ENCODE measurements around the gene SHOC2. TPM values are rescaled to one million over a fixed set of nuclear protein-coding genes. Genes with fewer than 3 reads are reported as not detected.
A peak's percentile ranks its signal among the peaks of the same experiment; 100 is the strongest.

Gene SHOC2
- total and polyA plus RNA-seq, 2 experiments from 2014 or later: 64.6 to 67.7 TPM

DNA sequence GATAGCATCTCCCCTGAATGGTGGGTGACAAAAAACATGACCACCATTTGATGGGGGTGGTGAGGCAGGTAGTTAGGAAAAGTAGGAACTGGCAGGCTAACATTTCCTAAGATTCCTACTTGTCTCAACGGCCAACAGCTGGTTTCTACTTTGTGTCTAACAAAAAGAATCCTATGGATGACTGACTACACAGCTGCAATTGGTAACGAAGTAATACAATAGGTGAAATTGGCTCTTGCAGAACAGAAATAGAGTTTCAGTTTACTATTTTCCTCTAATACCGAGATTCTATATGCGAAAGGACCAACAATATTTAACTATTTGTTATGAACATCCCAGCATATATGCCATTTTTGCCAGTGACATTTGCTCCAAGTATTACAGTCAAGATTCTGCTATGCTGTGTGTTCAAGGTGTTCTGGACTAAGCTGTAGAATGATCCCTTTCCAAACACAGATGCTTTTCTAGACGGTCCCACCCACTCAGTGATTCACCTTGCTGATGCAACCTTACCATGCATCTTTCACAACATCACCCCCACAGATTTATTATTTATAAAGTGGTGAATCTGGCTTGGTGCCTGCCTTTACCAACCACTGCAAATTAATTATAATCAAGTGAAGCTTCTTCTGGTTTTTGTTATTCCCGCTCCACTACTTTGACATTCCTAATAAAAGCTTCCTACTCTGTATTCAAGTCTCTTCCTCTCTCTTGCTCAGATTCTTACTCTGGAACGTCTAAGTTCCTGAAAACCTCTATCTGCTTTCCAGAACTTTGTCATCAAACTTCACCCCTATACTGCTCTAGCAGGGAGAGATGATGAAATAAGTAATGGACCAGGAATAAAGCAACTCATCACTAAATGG is 17.2 kb upstream of the SHOC2 start:
- Histone ChIP-seq H3K36me3 (ENCODE audit: low read depth) (peaks cover 21% of the 10 kb centered on the region), H3K9ac (peak overlapping the region; percentile 28; the same call in 1 of the 2 replicates), H2AFZ (no peak overlapping the region), H3K9me3 (ENCODE audit: low read depth) (no peaks in the 10 kb centered on the region), H3K4me3 (no peak overlapping the region), H3K79me2 (ENCODE audit: insufficient read depth) (no peaks in the 10 kb centered on the region), H3K4me2 (ENCODE audit: unreplicated experiment) (peak overlapping the region; percentile 31), H4K20me1 (ENCODE audit: insufficient read depth) (no peaks in the 10 kb centered on the region), H3K4me1 (ENCODE audit: insufficient read depth) (peaks cover 33% of the 10 kb centered on the region), H3F3A (ENCODE audit: insufficient read depth) (peaks cover 40% of the 10 kb centered on the region), H3K27ac (peak overlapping the region; percentile 78), H3K9me2 (ENCODE audit: insufficient read depth) (no peaks in the 10 kb centered on the region), H3K27me3 (replicated peaks; ENCODE audit: insufficient read depth) (no peaks in the 10 kb centered on the region)
- DNase-seq: peak; percentile 86
- 52 to 54% methylated on average over 7 of the region's 7 CpGs for WGBS, 2 experiments (ENCODE audit: low coverage in 1 of 2, low lambda C conversion rate in 2 of 2, missing lambda C conversion rate in 2 of 2)
- TF ChIP-seq EZH2 (IDR thresholded peaks at IDR 0.05; ENCODE audit: insufficient read depth, poor library complexity, severe bottlenecking): no peak
- no peak for TF ChIP-seq EZH2phosphoT487 (IDR thresholded peaks at IDR 0.05; ENCODE audit: insufficient read depth, low read depth)
- in situ Hi-C loops (cut with MboI): no loop called here

DNA sequence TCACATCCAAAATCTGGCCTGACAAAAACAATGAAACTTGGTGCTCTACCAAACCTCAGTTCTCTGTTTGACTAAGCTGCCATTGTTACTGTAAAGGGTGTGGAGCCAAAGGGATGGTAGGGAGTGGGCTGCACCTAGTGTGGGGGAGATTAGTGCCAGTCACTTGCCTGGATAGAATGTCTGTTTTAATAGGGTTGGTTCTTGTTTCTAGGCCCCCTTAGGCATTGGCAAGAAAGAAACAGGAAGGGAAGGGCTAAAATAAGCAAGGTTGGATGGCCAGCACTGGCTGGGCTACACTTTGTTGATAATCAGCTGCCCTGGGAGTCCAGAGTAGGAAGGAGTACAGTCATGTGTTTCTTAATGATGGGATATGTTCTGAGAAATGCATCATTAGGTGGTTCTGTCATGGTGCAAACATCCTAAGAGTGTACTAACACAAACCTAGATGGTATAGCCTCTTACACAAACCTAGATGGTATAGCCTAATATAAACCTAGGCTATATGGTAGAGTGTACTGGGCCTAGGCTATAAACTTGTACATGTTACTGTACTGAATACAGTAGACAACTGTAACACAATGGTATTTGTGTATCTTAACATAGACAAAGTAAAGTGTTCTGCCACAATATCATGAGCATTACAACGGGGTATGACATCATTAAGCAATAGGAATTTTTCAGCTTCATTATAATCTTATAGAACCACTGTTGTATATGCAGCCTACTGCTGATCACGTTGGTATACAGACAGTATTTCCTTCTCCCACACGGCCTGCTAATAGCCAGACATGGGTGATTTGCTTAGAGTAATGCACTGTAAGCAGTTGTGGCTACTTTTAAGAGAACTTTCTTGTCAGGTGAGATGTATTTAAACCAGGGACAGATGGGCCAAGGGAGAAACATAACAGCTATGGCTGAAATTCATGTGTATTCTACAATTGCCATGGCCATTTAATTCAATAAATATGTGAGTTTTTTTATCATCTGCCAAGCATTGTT is 15.8 kb upstream of the SHOC2 start:
- peak; percentile 17 for DNase-seq
- TF ChIP-seq EZH2 (IDR thresholded peaks at IDR 0.05; ENCODE audit: insufficient read depth, poor library complexity, severe bottlenecking): no peak
- no peak for TF ChIP-seq EZH2phosphoT487 (IDR thresholded peaks at IDR 0.05; ENCODE audit: insufficient read depth, low read depth)
- Histone ChIP-seq H3K27me3 (replicated peaks; ENCODE audit: insufficient read depth) (no peaks in the 10 kb centered on the region), H4K20me1 (ENCODE audit: insufficient read depth) (no peaks in the 10 kb centered on the region), H3F3A (ENCODE audit: insufficient read depth) (peaks cover 32% of the 10 kb centered on the region), H3K4me2 (ENCODE audit: unreplicated experiment) (peak overlapping the region; percentile 31), H3K9me3 (ENCODE audit: low read depth) (no peaks in the 10 kb centered on the region), H2AFZ (no peak overlapping the region), H3K9me2 (ENCODE audit: insufficient read depth) (no peaks in the 10 kb centered on the region), H3K79me2 (ENCODE audit: insufficient read depth) (no peaks in the 10 kb centered on the region), H3K9ac (no peak overlapping the region), H3K4me3 (no peak overlapping the region), H3K36me3 (ENCODE audit: low read depth) (peaks cover 21% of the 10 kb centered on the region; the same call in 1 of the 2 replicates), H3K27ac (peak overlapping the region; percentile 78), H3K4me1 (ENCODE audit: insufficient read depth) (peaks cover 26% of the 10 kb centered on the region)
- in situ Hi-C loops (cut with MboI): no loop called here
- 71 to 77% methylated on average over 3 of the region's 3 CpGs for WGBS, 2 experiments (ENCODE audit: low coverage in 1 of 2, low lambda C conversion rate in 2 of 2, missing lambda C conversion rate in 2 of 2)

DNA sequence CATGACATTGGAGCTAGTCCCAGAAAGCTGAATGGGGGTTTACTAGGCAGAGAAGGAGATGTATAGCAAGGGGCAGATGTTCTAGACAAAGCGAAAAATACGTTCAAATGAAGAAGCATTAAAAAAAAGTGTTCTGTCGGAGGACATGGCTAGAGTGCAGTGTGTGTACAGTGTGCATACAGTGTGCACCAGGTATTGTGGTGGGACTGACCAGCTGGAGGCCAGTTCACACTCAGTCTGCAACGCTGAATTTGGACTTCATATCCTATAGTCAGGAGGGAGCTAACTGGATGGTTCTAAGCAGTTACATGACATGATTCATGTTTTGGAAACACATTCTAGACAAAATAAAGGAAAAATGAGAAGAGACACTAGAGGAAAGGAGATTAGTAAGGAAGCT is 9.3 kb upstream of the SHOC2 start:
- Histone ChIP-seq H3K4me2 (ENCODE audit: unreplicated experiment) (no peak overlapping the region), H3K36me3 (ENCODE audit: low read depth) (no peaks in the 10 kb centered on the region), H3F3A (ENCODE audit: insufficient read depth) (peaks cover 35% of the 10 kb centered on the region), H3K4me3 (no peak overlapping the region), H3K4me1 (ENCODE audit: insufficient read depth) (peaks cover 38% of the 10 kb centered on the region), H3K79me2 (ENCODE audit: insufficient read depth) (no peaks in the 10 kb centered on the region), H2AFZ (no peak overlapping the region), H4K20me1 (ENCODE audit: insufficient read depth) (no peaks in the 10 kb centered on the region), H3K27me3 (replicated peaks; ENCODE audit: insufficient read depth) (no peaks in the 10 kb centered on the region), H3K9me3 (ENCODE audit: low read depth) (no peaks in the 10 kb centered on the region), H3K27ac (no peak overlapping the region), H3K9me2 (ENCODE audit: insufficient read depth) (no peaks in the 10 kb centered on the region), H3K9ac (no peak overlapping the region)
- in situ Hi-C loops (cut with MboI): no loop called here
- 78 to 86% methylated on average over 4 of the region's 4 CpGs for whole genome bisulfite sequencing, 2 experiments (ENCODE audit: low coverage in 1 of 2, low lambda C conversion rate in 2 of 2, missing lambda C conversion rate in 2 of 2)
- no peak for DNase-seq
- TF ChIP-seq EZH2 (IDR thresholded peaks at IDR 0.05; ENCODE audit: insufficient read depth, poor library complexity, severe bottlenecking) (no peak), EZH2phosphoT487 (IDR thresholded peaks at IDR 0.05; ENCODE audit: insufficient read depth, low read depth) (no peak)

DNA sequence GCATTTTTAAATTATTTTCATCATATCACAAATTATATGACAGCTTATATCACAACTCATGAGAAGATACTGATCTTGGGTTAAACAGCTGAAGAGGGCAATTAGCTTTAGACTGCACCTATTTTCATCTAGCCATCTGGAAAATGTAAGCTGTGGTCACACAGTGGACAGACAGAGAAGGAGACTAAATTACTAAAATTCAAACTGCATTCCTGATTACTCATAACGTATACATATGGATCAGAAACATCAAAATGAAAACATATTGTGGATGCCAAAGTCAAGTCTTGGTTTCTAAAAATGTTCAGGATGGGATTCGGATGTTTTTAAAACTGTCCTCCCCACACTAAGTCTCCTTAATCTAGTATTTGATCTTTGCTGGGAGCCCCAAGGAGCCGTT is 7.0 kb upstream of the SHOC2 start:
- Histone ChIP-seq H2AFZ (no peak overlapping the region), H3K27ac (peak overlapping the region; percentile 22), H3K27me3 (replicated peaks; ENCODE audit: insufficient read depth) (no peaks in the 10 kb centered on the region), H3K4me3 (peak overlapping the region; percentile 30; the same call in 1 of the 2 replicates), H3K4me2 (ENCODE audit: unreplicated experiment) (peak overlapping the region; percentile 60), H3K4me1 (ENCODE audit: insufficient read depth) (peaks cover 57% of the 10 kb centered on the region), H3F3A (ENCODE audit: insufficient read depth) (peaks cover 52% of the 10 kb centered on the region), H3K9ac (no peak overlapping the region), H4K20me1 (ENCODE audit: insufficient read depth) (no peaks in the 10 kb centered on the region), H3K9me3 (ENCODE audit: low read depth) (no peaks in the 10 kb centered on the region), H3K9me2 (ENCODE audit: insufficient read depth) (no peaks in the 10 kb centered on the region), H3K36me3 (ENCODE audit: low read depth) (no peaks in the 10 kb centered on the region), H3K79me2 (ENCODE audit: insufficient read depth) (no peaks in the 10 kb centered on the region)
- 4 to 13% methylated on average over 3 of the region's 3 CpGs for WGBS, 2 experiments (ENCODE audit: low coverage in 1 of 2, low lambda C conversion rate in 2 of 2, missing lambda C conversion rate in 2 of 2)
- TF ChIP-seq EZH2phosphoT487 (IDR thresholded peaks at IDR 0.05; ENCODE audit: insufficient read depth, low read depth) (no peak), EZH2 (IDR thresholded peaks at IDR 0.05; ENCODE audit: insufficient read depth, poor library complexity, severe bottlenecking) (no peak)
- in situ Hi-C loops (cut with MboI): no loop called here
- peak; percentile 59 for DNase-seq

Measured in GM23248 (cell line).